Stimulated activated CD8-positive, alpha-beta memory T cell treated with anti-CD3 and anti-CD28 coated beads, Interleukin-7, amount 100 ng/mL, for 48 hours (primary cell): ENCODE results near the gene TFAP2A.

Source experiments
- DNase-seq, 2 donors: peaks; one replicate each; pipeline ENCODE4 v3.0.0-alpha.2; 2020; ENCODE audit warnings: low read depth in 1 of 2; ENCODE audit errors: extremely low read depth in 1 of 2

The TFAP2A gene

GRCh38 chr6:10413262-10413849 is 1.5 kb downstream of the TFAP2A start:
- no peak for DNase-seq

- no peak for DNase-seq
Measured at GRCh38 chr6:10412461-10413261, 2.2 kb downstream of the TFAP2A start.

- no peak for DNase-seq
Measured at GRCh38 chr6:10411971-10412460, 2.9 kb downstream of the TFAP2A start.

- DNase-seq = no peak
Measured at GRCh38 chr6:10411131-10411970, 3.5 kb downstream of the TFAP2A start.

- no peak for DNase-seq
Measured at GRCh38 chr6:10410207-10411050, 4.4 kb downstream of the TFAP2A start.

GRCh38 chr6:10409731-10410206 is 5.1 kb downstream of the TFAP2A start:
- no peak for DNase-seq

GRCh38 chr6:10409233-10409721 is 5.6 kb downstream of the TFAP2A start:
- no peak for DNase-seq

- DNase-seq = no peak
Measured at GRCh38 chr6:10408457-10408856, 6.4 kb downstream of the TFAP2A start.

- no peak for DNase-seq
Measured at GRCh38 chr6:10407674-10408054, 7.2 kb downstream of the TFAP2A start.

GRCh38 chr6:10407018-10407673 is 7.7 kb downstream of the TFAP2A start:
- DNase-seq = no peak

GRCh38 chr6:10406556-10406955 is 8.3 kb downstream of the TFAP2A start:
- no peak for DNase-seq

GRCh38 chr6:10405513-10405900 is 9.4 kb downstream of the TFAP2A start:
- DNase-seq = no peak

- no peak for DNase-seq
Measured at GRCh38 chr6:10404799-10405512, 9.9 kb downstream of the TFAP2A start.

- DNase-seq = peak; percentile 80 to 83
Measured at GRCh38 chr6:10404107-10404798, 10.6 kb downstream of the TFAP2A start.

- DNase-seq = no peak
Measured at GRCh38 chr6:10403385-10404106, 11.3 kb downstream of the TFAP2A start.

GRCh38 chr6:10402648-10403311 is 12.1 kb downstream of the TFAP2A start:
- no peak for DNase-seq

GRCh38 chr6:10401632-10402223 is 13.1 kb downstream of the TFAP2A start:
- no peak for DNase-seq
